ENCODE data around the gene SLC13A3. TPM values are rescaled to one million over a fixed set of nuclear protein-coding genes. Genes with fewer than 3 reads are reported as not detected.

Gene SLC13A3
- total and polyA plus RNA-seq, 4 donors: 8.8 to 303 (median 51.6) TPM

DNA sequence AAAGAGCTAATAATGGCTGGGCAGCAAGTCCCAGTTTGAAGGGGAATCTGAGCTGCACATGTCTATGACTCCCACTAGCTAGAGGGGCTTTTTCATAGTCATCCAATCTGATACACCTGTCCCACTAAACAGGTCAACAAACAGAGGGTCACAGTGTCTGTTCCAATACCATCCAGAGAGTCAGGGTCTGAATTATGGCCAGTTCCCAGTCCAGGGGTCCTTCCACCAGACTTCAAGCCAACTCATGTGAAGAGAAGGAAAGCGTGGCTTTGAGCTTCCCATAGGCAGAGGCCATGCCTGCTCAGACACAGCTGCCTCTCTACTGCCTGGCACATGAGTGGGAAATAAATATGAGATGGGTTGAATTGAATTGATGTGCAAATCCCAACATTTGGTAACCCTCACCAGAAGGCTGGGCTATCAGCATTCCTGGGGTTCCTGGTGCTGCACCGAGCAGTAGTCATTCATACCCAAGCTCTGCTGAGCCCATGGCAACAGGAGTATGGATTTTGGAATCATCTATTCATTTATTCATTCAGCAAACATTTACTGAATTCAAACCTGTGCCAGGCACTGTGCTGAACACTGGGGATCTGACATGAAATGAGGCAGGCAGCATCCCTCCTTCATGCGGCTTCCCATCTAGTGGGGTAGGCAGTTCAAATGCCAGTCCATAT lies 20.7 kb upstream of the SLC13A3 start:
- peaks cover 10% of the 10 kb centered on the region for H3K4me1 ChIP-seq (ENCODE audit: control insufficient read depth, insufficient read depth, low read length)
- no peak for DNase-seq (ENCODE audit: low read depth in 4 of 6, low spot score in 6 of 6)
- no peak overlapping the region for H3K27ac ChIP-seq (ENCODE audit: low read depth, low read length)
- H3K9me3 ChIP-seq (ENCODE audit: control insufficient read depth, insufficient read depth, low read length): peaks cover 2% of the 10 kb centered on the region
- no peak overlapping the region for H3K4me3 ChIP-seq (ENCODE audit: low read depth, low read length)
- 100% methylated on average over 2 of the region's 3 CpGs for WGBS (ENCODE audit: insufficient coverage)
- H3K36me3 ChIP-seq (ENCODE audit: control insufficient read depth, insufficient read depth, low read length): no peaks in the 10 kb centered on the region
- no peaks in the 10 kb centered on the region for H3K27me3 ChIP-seq (ENCODE audit: control insufficient read depth, insufficient read depth, low read length)

DNA sequence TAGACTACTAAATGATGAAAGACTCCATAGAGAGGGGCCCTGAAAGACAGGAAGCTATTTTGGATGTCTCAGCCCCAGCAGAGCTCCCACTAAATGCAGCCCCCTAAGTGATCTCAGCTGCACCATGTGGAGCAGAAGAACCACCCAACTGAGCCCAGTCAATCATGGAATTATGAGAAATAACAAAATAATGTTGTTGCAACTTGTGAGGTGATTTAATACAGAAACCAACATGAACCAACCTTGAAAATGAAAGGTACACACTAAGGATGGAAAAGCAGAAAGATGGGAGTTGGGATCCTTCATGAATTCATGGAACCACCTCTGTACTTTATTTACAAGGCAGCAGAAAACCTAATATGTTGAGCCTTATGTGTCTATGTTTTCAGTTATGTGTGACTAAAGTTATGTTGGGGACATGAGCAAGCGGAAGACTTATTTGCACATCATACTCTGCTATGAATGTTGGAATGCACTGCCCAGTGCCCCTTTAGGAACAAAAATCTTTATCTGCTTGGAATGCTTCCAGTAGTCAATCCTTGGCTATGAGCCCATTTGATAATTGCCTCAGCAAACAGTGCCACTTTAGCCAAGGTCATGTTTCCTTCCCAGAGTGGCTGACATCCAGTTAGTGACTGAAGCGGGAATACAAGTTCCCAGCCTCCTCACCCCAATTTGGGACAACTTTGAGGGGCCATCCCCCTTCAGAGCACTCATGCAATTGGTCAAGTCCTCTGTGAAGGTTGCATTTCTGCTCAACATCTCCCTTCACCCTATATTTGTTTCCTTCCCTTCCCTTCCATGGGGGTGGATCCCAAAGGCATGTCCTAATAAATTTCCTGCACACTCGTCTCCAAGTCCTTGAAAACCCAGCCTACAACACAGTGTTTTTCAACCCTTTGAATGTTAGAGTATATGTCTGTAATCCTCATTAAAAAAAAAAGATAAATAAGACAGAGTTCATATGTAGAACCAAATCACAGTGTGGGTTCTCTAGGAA lies 19.6 kb upstream of the SLC13A3 start:
- Histone ChIP-seq H3K36me3 (ENCODE audit: control insufficient read depth, insufficient read depth, low read length) (no peaks in the 10 kb centered on the region), H3K4me3 (ENCODE audit: low read depth, low read length) (no peak overlapping the region), H3K4me1 (ENCODE audit: control insufficient read depth, insufficient read depth, low read length) (peaks cover 10% of the 10 kb centered on the region), H3K9me3 (ENCODE audit: control insufficient read depth, insufficient read depth, low read length) (peaks cover 2% of the 10 kb centered on the region), H3K27me3 (ENCODE audit: control insufficient read depth, insufficient read depth, low read length) (no peaks in the 10 kb centered on the region), H3K27ac (ENCODE audit: low read depth, low read length) (no peak overlapping the region)
- 100% methylated on average over 2 of the region's 3 CpGs for WGBS (ENCODE audit: insufficient coverage)
- peak in 1 of 6 donors; percentile 15 for DNase-seq (ENCODE audit: low read depth in 4 of 6, low spot score in 6 of 6)

DNA sequence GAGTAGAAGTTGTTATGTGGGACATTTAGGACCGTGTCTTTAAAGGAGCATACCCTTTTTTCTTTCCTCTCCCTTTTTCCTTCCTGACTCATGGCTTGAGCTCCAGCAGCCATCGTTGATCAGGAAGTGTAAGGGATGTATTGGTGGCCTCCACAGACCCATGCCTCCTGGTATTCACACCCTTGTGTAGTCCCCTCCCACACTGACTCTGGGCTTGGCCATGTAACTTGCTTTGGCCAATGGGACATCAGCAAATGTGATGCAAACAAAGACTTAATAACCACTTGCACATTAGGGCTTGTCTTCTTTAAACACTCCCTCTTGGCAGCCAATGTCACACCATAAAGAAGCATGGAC lies 18.9 kb upstream of the SLC13A3 start:
- no peaks in the 10 kb centered on the region for H3K36me3 ChIP-seq (ENCODE audit: control insufficient read depth, insufficient read depth, low read length)
- H3K9me3 ChIP-seq (ENCODE audit: control insufficient read depth, insufficient read depth, low read length): peaks cover 2% of the 10 kb centered on the region
- DNase-seq (ENCODE audit: low read depth in 4 of 6, low spot score in 6 of 6): no peak
- no peak overlapping the region for H3K4me3 ChIP-seq (ENCODE audit: low read depth, low read length)
- no peaks in the 10 kb centered on the region for H3K27me3 ChIP-seq (ENCODE audit: control insufficient read depth, insufficient read depth, low read length)
- H3K27ac ChIP-seq (ENCODE audit: low read depth, low read length): no peak overlapping the region
- WGBS (ENCODE audit: insufficient coverage): no CpG with 5 or more reads among the region's 2 CpGs
- peaks cover 10% of the 10 kb centered on the region for H3K4me1 ChIP-seq (ENCODE audit: control insufficient read depth, insufficient read depth, low read length)

DNA sequence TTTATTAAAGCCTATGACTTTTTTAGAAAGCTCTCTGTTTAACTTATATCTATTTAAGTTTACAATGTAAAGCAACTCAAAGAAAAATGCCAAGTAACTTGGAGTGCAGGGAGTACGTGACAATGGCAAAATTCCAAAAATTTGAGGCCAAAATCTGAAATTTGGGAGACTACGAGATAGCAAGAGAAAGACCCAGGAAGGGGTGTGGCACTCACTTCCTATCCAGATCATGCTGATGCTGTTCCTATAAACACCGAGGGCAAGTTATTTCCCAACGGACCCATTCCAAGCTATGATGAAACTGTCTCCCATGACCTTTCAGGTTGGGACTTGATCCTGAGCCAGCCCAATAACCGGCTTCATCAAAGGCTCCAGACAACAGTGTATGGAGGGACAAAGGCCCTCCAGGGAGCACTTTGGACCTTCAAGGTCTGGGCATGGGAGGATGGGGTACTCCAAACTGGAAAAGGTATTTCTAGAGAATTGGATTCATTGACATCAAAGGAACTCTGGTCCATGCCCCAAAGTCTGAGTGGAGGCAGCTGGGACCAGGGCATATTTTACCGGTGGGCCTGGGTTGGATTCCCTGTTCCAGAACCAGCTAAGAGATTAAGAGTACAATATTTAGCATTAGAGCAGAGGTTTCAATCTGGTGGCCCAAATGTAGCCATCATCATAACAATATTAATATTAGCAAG lies 15.7 kb upstream of the SLC13A3 start:
- Histone ChIP-seq H3K27me3 (ENCODE audit: control insufficient read depth, insufficient read depth, low read length) (no peaks in the 10 kb centered on the region), H3K27ac (ENCODE audit: low read depth, low read length) (no peak overlapping the region), H3K4me1 (ENCODE audit: control insufficient read depth, insufficient read depth, low read length) (no peaks in the 10 kb centered on the region), H3K9me3 (ENCODE audit: control insufficient read depth, insufficient read depth, low read length) (peaks cover 2% of the 10 kb centered on the region), H3K4me3 (ENCODE audit: low read depth, low read length) (no peak overlapping the region), H3K36me3 (ENCODE audit: control insufficient read depth, insufficient read depth, low read length) (no peaks in the 10 kb centered on the region)
- WGBS (ENCODE audit: insufficient coverage): 65% methylated on average over 5 of the region's 6 CpGs
- no peak for DNase-seq (ENCODE audit: low read depth in 4 of 6, low spot score in 6 of 6)

DNA sequence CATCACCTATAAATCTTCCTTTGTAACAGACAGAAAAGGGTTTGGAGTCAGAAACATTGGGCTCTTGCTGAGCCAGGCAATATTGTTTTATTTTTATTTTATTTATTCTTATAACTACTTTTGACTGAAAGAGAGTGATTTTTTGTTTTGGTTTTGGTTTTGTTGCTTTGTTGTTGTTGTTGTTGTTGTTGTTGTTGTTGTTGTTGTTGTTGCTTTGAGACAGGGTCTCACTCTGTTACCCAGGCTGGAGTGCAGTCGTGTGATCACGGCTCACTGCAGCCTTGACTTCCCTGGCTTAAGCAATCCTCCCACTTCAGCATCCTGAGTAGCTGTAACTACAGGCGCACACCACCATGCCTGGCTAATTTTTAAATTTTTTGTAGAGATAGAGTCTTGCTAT lies 15.0 kb upstream of the SLC13A3 start:
- DNase-seq (ENCODE audit: low read depth in 4 of 6, low spot score in 6 of 6): no peak
- WGBS (ENCODE audit: insufficient coverage): 60% methylated on average over 2 of the region's 3 CpGs
- Histone ChIP-seq H3K4me1 (ENCODE audit: control insufficient read depth, insufficient read depth, low read length) (no peaks in the 10 kb centered on the region), H3K9me3 (ENCODE audit: control insufficient read depth, insufficient read depth, low read length) (no peaks in the 10 kb centered on the region), H3K27ac (ENCODE audit: low read depth, low read length) (no peak overlapping the region), H3K4me3 (ENCODE audit: low read depth, low read length) (no peak overlapping the region), H3K36me3 (ENCODE audit: control insufficient read depth, insufficient read depth, low read length) (no peaks in the 10 kb centered on the region), H3K27me3 (ENCODE audit: control insufficient read depth, insufficient read depth, low read length) (no peaks in the 10 kb centered on the region)

DNA sequence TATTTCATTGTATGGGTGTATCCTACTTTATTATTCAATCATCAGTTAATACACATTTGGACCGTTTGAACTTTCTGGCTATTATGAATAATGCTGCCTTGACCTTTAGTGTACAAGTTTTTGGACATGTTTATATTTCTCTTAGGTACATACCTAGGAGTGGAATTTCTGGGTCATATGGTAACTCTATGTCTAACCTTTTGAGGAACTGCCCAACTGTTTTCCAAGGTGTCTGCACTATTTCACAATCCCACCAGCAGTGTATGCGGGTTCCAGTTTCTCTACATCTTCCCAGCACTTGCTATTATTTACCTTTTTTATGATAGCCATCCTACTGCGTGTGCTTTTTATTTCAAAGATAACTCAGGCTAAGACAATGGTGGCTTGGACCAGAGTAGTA lies 14.3 kb upstream of the SLC13A3 start:
- peaks cover 1% of the 10 kb centered on the region for H3K9me3 ChIP-seq (ENCODE audit: control insufficient read depth, insufficient read depth, low read length)
- no peaks in the 10 kb centered on the region for H3K27me3 ChIP-seq (ENCODE audit: control insufficient read depth, insufficient read depth, low read length)
- H3K4me3 ChIP-seq (ENCODE audit: low read depth, low read length): no peak overlapping the region
- no peak for DNase-seq (ENCODE audit: low read depth in 4 of 6, low spot score in 6 of 6)
- WGBS (ENCODE audit: insufficient coverage): no CpG with 5 or more reads among the region's 3 CpGs
- H3K36me3 ChIP-seq (ENCODE audit: control insufficient read depth, insufficient read depth, low read length): no peaks in the 10 kb centered on the region
- H3K27ac ChIP-seq (ENCODE audit: low read depth, low read length): no peak overlapping the region
- no peaks in the 10 kb centered on the region for H3K4me1 ChIP-seq (ENCODE audit: control insufficient read depth, insufficient read depth, low read length)

DNA sequence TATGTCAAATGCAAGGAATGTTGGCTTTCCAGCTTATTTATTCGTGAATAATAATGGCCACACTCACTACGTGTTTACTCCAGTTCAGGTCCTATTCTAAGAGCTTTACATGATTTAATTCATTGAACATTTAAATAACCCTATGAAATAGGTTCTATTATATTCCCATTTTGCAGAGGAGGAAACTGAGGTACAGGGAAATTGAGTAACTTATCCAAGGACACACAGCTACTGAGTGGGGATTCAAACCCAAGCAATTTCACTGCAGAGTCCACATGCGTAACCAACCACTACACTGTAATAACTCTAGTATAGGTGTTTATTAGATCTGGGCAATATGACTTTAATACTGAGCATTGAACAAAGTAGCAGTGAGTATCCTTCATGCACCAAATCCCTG lies 12.3 kb upstream of the SLC13A3 start:
- Histone ChIP-seq H3K36me3 (ENCODE audit: control insufficient read depth, insufficient read depth, low read length) (no peaks in the 10 kb centered on the region), H3K27ac (ENCODE audit: low read depth, low read length) (no peak overlapping the region), H3K4me1 (ENCODE audit: control insufficient read depth, insufficient read depth, low read length) (no peaks in the 10 kb centered on the region), H3K4me3 (ENCODE audit: low read depth, low read length) (no peak overlapping the region), H3K27me3 (ENCODE audit: control insufficient read depth, insufficient read depth, low read length) (no peaks in the 10 kb centered on the region), H3K9me3 (ENCODE audit: control insufficient read depth, insufficient read depth, low read length) (peaks cover 2% of the 10 kb centered on the region)
- WGBS (ENCODE audit: insufficient coverage): no CpG with 5 or more reads among the region's 3 CpGs
- no peak for DNase-seq (ENCODE audit: low read depth in 4 of 6, low spot score in 6 of 6)

DNA sequence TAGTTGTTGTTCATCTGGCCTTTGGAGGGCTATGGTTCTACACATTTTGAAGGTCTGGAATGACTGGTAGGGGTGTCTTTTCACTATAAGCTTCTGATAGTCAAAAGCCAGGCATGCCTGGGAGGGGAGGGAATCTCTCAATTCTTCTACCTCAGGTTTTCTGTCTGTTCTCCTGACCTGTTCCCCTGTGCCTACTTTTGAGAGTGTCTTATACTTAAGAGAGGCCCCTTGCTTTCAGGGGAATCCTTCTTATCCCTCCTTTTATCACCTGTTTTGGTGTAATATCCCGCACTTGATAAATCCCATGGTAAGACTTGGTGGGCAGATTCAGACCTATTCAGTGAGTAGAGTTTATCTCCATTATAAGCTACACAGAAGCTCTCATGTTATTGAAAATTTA lies 10.4 kb upstream of the SLC13A3 start:
- no peak overlapping the region for H3K4me3 ChIP-seq (ENCODE audit: low read depth, low read length)

DNA sequence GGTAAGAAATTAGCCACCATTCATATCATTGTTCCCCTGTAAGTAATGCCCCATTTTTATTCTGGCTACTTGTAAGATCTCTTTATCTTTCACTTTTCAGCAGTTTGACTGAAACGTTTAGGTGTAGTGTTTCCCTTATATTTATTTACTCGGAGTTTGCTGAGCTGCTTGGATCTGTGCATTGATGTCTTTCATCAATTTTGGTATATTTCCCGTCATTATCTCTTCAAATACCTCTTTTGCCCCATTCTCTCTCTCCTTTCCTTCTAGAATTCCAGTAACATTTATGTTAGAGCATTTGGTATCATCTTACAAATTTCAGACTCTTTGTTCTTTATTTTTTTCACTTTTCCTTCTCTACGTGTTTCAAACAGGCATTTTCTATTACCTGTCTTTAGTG lies 9.2 kb upstream of the SLC13A3 start:
- Histone ChIP-seq H3K27me3 (ENCODE audit: control insufficient read depth, insufficient read depth, low read length) (no peaks in the 10 kb centered on the region), H3K36me3 (ENCODE audit: control insufficient read depth, insufficient read depth, low read length) (no peaks in the 10 kb centered on the region), H3K27ac (ENCODE audit: low read depth, low read length) (no peak overlapping the region), H3K4me1 (ENCODE audit: control insufficient read depth, insufficient read depth, low read length) (no peaks in the 10 kb centered on the region), H3K9me3 (ENCODE audit: control insufficient read depth, insufficient read depth, low read length) (peaks cover 2% of the 10 kb centered on the region), H3K4me3 (ENCODE audit: low read depth, low read length) (no peak overlapping the region)
- no CpG with 5 or more reads among the region's 4 CpGs for WGBS (ENCODE audit: insufficient coverage)
- no peak for DNase-seq (ENCODE audit: low read depth in 4 of 6, low spot score in 6 of 6)

More for the DNA sequence above, 10.4 kb upstream of the SLC13A3 start:
- WGBS (ENCODE audit: insufficient coverage): no CpG with 5 or more reads among the region's 1 CpG
- no peaks in the 10 kb centered on the region for H3K27me3 ChIP-seq (ENCODE audit: control insufficient read depth, insufficient read depth, low read length)
- H3K36me3 ChIP-seq (ENCODE audit: control insufficient read depth, insufficient read depth, low read length): no peaks in the 10 kb centered on the region
- H3K9me3 ChIP-seq (ENCODE audit: control insufficient read depth, insufficient read depth, low read length): peaks cover 2% of the 10 kb centered on the region
- DNase-seq (ENCODE audit: low read depth in 4 of 6, low spot score in 6 of 6): no peak
- no peak overlapping the region for H3K27ac ChIP-seq (ENCODE audit: low read depth, low read length)
- H3K4me1 ChIP-seq (ENCODE audit: control insufficient read depth, insufficient read depth, low read length): no peaks in the 10 kb centered on the region

Data from spinal cord (tissue), 10 donors.